Measurements from ENCODE around the gene CDH4.
"Not testable (repeated sequence)": the region's sequence is repeated elsewhere in the genome, so short reads cannot be mapped to it uniquely, and the experiment has no call there.

CDH4 gene

DNA sequence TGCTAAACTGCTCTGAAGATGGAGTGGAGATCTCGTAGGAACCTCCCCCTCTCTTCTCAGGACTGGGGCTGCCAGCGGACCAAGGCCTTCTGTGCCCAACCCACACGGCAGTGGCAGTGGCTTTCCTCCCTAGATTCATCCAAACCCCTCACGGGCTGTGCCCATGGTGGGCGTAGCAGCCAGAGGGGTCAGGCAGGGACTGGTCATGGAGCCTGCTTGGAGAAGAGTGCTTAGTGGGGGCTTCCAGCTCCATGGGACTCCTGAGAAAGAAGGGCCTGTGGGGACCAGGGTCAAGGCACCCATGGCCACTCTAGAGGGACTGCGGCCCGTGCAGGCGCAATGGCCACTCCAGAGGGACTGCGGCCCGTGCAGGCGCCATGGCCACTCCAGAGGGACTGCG is 727.0 kb downstream of the CDH4 start:
- DNase-seq: no peak

- no peak for DNase-seq
These were observed 727.9 kb downstream of the CDH4 start for GRCh38 chr20:61979701-61980635.

DNA sequence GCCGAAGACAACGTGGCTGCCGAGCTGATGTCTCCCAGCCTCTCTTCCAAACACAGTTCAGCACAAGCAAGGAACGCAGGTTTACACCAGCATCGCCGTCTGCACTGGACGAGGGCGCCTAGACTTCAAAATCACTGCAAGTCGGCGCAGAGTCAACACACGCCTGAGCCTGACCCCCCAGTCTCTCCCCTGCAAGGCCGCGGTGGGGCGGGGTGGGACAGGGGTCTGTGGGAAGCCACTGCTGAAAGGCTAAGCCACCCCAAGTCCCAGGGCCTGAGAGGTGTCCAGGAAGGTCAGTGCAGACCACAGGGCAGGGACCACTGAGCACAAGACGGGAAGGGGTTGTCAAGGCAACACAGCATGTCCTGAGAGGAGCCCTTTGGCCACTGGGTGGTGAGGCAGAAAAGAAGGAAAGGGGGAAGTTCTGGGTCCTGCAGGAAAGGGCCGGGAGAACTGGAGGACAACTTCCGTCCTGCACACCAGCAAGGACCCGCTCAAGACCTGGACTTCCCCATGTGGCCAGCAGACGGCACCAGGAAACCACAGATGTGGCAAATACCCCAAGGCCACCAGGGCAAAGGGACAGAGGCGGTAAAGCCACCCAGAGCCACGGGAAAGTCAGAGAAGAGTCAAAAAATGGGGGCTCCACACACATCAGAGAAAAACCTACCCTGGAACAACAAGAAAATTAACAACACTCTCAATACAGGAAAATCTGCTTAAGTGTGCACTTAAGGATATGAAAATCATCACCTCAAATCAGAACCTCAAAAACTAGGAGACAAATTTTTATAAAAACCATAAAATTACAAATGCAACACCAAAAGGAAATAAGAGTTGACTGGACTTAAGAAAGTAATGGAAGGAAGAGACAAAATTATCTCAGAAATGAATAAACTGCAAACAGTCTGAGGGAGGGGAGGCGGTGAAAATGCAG is 728.9 kb downstream of the CDH4 start:
- DNase-seq: no peak

GRCh38 chr20:61981691-61982090 is 729.6 kb downstream of the CDH4 start:
- not testable (repeated sequence) for DNase-seq

- DNase-seq: no peak
These were observed 730.3 kb downstream of the CDH4 start for GRCh38 chr20:61982191-61982950.

DNA sequence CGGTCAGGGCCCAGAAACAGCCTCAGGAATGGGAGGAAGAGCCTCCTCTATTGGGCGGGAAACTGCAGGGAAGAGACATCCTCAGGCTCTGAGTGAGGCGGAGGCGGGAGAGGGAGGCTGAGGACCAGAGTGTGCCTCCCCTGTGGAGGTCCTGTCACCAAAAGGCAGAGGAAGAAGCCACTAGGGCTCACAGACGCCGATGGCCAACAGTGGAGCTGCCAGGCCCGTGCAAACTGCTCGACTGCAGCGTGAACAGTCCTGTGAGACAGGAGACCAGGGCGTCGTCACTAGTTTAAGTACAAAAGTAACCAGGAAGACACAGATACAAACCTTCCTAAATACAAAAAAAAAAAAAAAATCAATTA is 730.9 kb downstream of the CDH4 start:
- DNase-seq: no peak

DNA sequence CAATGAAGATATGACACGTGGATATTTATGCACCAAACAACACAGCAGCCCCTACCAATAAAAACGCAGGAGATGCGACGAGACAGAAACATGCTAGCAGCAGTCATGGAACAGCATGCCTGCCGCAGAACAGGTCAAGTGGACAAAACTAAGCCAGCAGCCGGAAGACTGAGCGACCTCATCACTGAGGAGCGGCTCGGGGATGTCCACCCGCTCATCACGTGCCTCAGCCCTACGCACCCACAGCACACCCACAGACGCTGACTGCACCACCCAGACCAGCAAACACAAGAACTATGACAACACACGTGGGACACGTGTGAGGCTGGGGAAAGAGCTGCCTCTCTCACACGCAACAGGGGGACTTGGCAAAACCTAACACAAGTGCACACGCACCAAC is 731.9 kb downstream of the CDH4 start:
- no peak for DNase-seq

- DNase-seq: not testable (repeated sequence)
These were observed 732.4 kb downstream of the CDH4 start for GRCh38 chr20:61984431-61984830.

DNA sequence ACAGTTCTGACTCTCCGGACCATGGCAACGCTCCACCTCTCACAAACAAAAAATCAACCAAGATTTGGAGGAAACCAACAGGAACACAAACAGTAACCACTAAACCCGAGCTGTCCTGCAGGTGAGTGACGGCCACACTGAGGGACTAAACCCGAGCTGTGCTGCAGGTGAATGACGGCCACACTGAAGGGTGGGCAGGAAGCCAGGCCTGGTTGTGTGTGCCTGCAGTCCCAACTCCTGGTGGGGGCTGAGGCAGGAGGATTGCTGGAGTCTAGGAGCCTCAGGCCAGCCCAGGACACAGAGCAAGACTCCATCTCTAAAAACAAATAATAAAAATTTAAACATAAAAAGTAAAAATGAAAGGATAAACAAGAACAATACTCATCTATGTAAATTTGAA is 733.0 kb downstream of the CDH4 start:
- no peak for DNase-seq

DNA sequence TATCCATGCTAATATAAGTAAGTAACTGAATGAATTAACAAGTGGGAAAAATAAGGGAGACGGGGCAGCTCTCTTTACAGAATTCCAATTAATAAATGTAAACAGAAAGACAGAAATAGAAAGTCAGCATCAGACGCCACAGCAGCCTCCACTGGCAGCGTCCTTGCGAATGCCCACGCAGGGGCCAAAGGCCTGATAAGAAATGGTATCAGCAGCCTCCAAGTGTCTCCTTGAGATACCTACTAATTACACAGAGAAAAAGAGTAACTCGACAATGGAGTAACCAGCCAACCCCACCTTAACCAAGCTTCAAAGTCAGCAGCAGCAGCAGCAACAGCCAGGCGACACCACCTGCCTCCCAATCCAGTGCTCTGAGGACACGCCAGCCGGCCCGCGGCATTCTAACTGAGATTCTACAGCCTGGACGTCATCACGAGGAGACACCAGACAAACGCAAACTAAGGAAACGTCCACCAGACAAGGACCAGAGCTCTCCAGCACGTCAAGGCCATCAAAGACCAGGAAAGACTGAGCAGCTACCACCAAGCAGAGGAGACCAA is 734.8 kb downstream of the CDH4 start:
- no peak for DNase-seq

- DNase-seq: no peak
These were observed 736.6 kb downstream of the CDH4 start for GRCh38 chr20:61988665-61989064.

GRCh38 chr20:61989741-61990140 is 737.7 kb downstream of the CDH4 start:
- no peak for DNase-seq
